ENCODE results near the gene TBC1D14.
A peak's percentile ranks its signal among the peaks of the same experiment; 100 is the strongest.

TBC1D14 gene

DNA sequence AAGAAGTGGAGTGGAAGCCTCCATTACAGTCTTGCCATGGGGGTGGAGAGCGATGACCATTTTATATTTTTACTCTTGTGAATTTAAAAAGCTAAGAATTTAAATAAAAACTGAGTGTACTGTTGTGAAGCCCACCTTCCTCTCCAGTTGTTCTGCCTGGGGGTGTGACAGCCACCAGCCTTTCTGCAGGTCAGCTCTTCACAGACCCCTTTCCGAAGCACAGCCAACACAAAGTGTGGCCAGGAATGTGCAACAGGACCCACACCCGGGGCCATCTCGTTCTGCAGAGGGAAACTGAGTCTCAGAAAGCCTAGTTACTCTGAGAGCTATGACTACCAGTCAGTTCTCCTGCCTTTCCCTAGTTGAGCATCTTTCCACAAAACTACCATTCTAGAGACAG is 156.9 kb downstream of the TBC1D14 start:
- H3K36me3 ChIP-seq (replicated peaks), result peaks cover 20% of the 10 kb centered on the region
- H3K27ac ChIP-seq, result no peak overlapping the region
- no peak overlapping the region for H3K4me3 ChIP-seq (ENCODE audit: low read depth, low read length)
- H3K27me3 ChIP-seq (replicated peaks), result no peaks in the 10 kb centered on the region
- TF ChIP-seq, protein P1, sequence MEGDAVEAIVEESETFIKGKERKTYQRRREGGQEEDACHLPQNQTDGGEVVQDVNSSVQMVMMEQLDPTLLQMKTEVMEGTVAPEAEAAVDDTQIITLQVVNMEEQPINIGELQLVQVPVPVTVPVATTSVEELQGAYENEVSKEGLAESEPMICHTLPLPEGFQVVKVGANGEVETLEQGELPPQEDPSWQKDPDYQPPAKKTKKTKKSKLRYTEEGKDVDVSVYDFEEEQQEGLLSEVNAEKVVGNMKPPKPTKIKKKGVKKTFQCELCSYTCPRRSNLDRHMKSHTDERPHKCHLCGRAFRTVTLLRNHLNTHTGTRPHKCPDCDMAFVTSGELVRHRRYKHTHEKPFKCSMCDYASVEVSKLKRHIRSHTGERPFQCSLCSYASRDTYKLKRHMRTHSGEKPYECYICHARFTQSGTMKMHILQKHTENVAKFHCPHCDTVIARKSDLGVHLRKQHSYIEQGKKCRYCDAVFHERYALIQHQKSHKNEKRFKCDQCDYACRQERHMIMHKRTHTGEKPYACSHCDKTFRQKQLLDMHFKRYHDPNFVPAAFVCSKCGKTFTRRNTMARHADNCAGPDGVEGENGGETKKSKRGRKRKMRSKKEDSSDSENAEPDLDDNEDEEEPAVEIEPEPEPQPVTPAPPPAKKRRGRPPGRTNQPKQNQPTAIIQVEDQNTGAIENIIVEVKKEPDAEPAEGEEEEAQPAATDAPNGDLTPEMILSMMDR (IDR thresholded peaks at IDR 0.05; ENCODE audit: low read depth, low read length, missing control alignments), result no peak
- DNase-seq, result no peak
- in situ Hi-C loops (cut with HindIII; ENCODE audit: low pct_ligation_motif_present, low sequenced_read_pairs), result no loop called here

DNA sequence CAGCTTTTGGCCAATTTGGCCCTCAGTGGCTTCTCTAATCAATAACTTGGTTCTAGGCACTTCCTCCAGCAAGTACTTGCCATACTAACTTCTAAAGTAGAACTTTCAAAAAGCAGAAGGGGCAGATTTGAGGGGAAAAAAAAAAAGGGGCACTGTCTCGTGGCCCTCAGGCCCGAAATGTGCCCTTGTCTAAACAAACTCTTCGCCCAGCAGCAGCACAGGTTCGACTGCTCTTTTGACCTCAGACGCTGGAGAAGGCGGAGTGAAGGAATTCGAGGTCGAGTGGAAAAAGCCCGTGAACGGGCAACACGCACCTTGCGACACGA is 157.5 kb downstream of the TBC1D14 start:
- H3K36me3 ChIP-seq (replicated peaks), result peaks cover 14% of the 10 kb centered on the region
- TF ChIP-seq, protein P1 (IDR thresholded peaks at IDR 0.05; ENCODE audit: low read depth, low read length, missing control alignments), result no peak
- in situ Hi-C loops (cut with HindIII; ENCODE audit: low pct_ligation_motif_present, low sequenced_read_pairs), result no loop called here
- H3K4me3 ChIP-seq (ENCODE audit: low read depth, low read length), result peak overlapping the region; percentile 84
- H3K27ac ChIP-seq, result no peak overlapping the region
- DNase-seq, result no peak
- no peaks in the 10 kb centered on the region for H3K27me3 ChIP-seq (replicated peaks)

- H3K27ac ChIP-seq, result peak within 1 kb of the TSS; percentile 57
- DNase-seq, result peak; percentile 99
- no peaks in the 10 kb centered on the region for H3K27me3 ChIP-seq (replicated peaks)
- TF ChIP-seq, protein P1 (IDR thresholded peaks at IDR 0.05; ENCODE audit: low read depth, low read length, missing control alignments), result no peak
- peak within 1 kb of the TSS; percentile 84 for H3K4me3 ChIP-seq (ENCODE audit: low read depth, low read length)
- in situ Hi-C loops (cut with HindIII; ENCODE audit: low pct_ligation_motif_present, low sequenced_read_pairs), result no loop called here
- peaks cover 14% of the 10 kb centered on the region for H3K36me3 ChIP-seq (replicated peaks)
Measured at GRCh38 chr4:7067452-7068278, 158.0 kb downstream of the TBC1D14 start, which contains the start of gene GRPEL1. GRPEL1 (minus strand) TSS chr4:7068064; CDS start chr4:7068032, 32 bp downstream.

DNA sequence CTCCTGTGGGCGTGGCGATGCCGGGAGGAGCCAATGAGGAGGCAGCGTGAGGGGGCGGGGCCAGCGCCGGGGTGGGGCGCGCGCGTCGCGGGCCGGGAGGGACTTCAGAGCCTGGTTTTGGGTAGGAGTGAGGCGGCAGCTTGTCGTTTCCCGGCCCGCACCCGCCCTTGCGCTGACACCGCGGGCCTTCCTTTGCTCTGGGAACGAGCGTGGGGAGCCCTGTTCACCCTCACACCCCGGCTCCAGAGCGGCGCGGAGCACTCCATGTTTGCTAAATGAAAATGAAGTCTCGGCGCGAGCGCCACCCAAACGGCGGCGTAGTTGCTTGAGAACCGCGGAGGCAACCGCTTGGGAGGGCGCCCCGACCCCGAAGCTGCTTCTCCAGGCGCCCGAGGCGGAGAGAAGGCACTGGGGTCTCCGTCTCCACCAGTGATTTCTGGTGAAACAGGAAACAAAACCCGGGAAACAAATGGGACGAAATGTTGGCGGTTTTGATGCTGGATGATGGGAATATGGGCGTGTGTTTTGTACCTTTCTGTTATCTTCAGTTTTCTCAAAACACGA is 158.7 kb downstream of the TBC1D14 start:
- no peaks in the 10 kb centered on the region for H3K27me3 ChIP-seq (replicated peaks)
- no peak for DNase-seq
- H3K36me3 ChIP-seq (replicated peaks), result peaks cover 11% of the 10 kb centered on the region
- TF ChIP-seq, protein P1 (IDR thresholded peaks at IDR 0.05; ENCODE audit: low read depth, low read length, missing control alignments), result peak; percentile 19
- peak overlapping the region; percentile 57 for H3K27ac ChIP-seq
- in situ Hi-C loops (cut with HindIII; ENCODE audit: low pct_ligation_motif_present, low sequenced_read_pairs), result no loop called here
- H3K4me3 ChIP-seq (ENCODE audit: low read depth, low read length), result peak overlapping the region; percentile 84

GRCh38 chr4:7068883-7069282 is 159.3 kb downstream of the TBC1D14 start:
- TF ChIP-seq, protein P1 (IDR thresholded peaks at IDR 0.05; ENCODE audit: low read depth, low read length, missing control alignments), result no peak
- in situ Hi-C loops (cut with HindIII; ENCODE audit: low pct_ligation_motif_present, low sequenced_read_pairs), result no loop called here
- no peaks in the 10 kb centered on the region for H3K27me3 ChIP-seq (replicated peaks)
- H3K4me3 ChIP-seq (ENCODE audit: low read depth, low read length), result peak overlapping the region; percentile 84
- peaks cover 5% of the 10 kb centered on the region for H3K36me3 ChIP-seq (replicated peaks)
- H3K27ac ChIP-seq, result no peak overlapping the region
- no peak for DNase-seq
